Measurements from ENCODE around the gene OXER1.

Gene OXER1

GRCh38 chr2:42799881-42800280 is 35.9 kb upstream of the OXER1 start:
- no peak overlapping the region for H3K4me3 ChIP-seq (ENCODE audit: low read depth, low read length)
- peaks cover 3% of the 10 kb centered on the region for H3K4me1 ChIP-seq
- H3K36me3 ChIP-seq (ENCODE audit: control insufficient read depth, insufficient read depth, low read length): no peaks in the 10 kb centered on the region
- no peaks in the 10 kb centered on the region for H3K27me3 ChIP-seq (ENCODE audit: control insufficient read depth, insufficient read depth, low read length)
- no peak overlapping the region for H3K27ac ChIP-seq
- H3K9ac ChIP-seq: no peak overlapping the region
- no peaks in the 10 kb centered on the region for H3K79me2 ChIP-seq
- H3K4me2 ChIP-seq (ENCODE audit: low read length): no peak overlapping the region
- no peaks in the 10 kb centered on the region for H3K9me3 ChIP-seq (ENCODE audit: control insufficient read depth, low read length)
- no peak for TF ChIP-seq CTCF (IDR thresholded peaks at IDR 0.05)
- H2AFZ ChIP-seq: no peak overlapping the region

GRCh38 chr2:42797281-42797680 is 33.3 kb upstream of the OXER1 start:
- no peak overlapping the region for H3K4me3 ChIP-seq (ENCODE audit: low read depth, low read length)
- H3K79me2 ChIP-seq: no peaks in the 10 kb centered on the region
- H3K9me3 ChIP-seq (ENCODE audit: control insufficient read depth, low read length): no peaks in the 10 kb centered on the region
- no peaks in the 10 kb centered on the region for H3K27me3 ChIP-seq (ENCODE audit: control insufficient read depth, insufficient read depth, low read length)
- peaks cover 3% of the 10 kb centered on the region for H3K4me1 ChIP-seq
- H3K27ac ChIP-seq: no peak overlapping the region
- no peak overlapping the region for H3K4me2 ChIP-seq (ENCODE audit: low read length)
- no peak for TF ChIP-seq CTCF (IDR thresholded peaks at IDR 0.05)
- H3K36me3 ChIP-seq (ENCODE audit: control insufficient read depth, insufficient read depth, low read length): no peaks in the 10 kb centered on the region
- no peak overlapping the region for H2AFZ ChIP-seq
- H3K9ac ChIP-seq: no peak overlapping the region

DNA sequence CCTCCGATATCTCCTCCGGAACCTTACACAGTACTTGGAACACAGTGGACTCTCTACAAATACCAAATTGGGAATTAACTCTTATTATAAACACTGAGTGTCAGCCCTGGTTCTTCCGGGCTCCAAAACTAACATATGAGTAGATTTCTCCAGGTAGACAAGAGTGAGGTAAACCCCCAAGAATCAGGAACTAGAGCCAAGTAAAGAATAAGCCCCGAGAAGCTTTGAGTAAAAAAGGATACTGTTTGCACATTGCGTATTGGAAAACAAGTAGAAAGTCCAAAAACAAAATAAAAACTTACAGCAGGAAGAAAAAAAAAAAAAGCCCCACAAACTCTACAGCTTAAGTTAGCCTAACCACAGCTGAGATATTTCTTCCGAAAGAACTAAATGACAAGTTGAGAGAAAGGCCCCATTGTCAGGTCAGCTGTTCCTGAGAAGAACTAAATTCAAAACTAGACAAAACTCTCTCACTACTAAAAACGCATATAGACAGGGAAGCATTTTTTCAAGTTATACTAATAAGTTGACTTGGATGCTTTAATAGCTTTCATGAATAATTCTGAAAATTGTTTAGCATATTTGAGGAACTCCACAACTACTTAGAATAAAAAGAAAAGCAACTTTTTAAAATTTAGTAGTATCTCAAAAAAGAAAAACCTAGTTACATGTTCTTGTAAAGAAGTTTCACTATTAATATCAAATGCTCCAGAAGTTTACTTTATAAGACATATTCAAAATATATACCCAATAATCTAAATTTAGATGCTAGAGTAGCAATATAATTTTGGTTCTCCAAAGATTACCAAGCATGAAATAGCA is 32.7 kb upstream of the OXER1 start:
- TF ChIP-seq CTCF (IDR thresholded peaks at IDR 0.05): no peak
- Histone ChIP-seq H3K36me3 (ENCODE audit: control insufficient read depth, insufficient read depth, low read length) (no peaks in the 10 kb centered on the region), H3K9ac (no peak overlapping the region), H2AFZ (no peak overlapping the region), H3K4me1 (peaks cover 3% of the 10 kb centered on the region), H3K27ac (no peak overlapping the region), H3K79me2 (no peaks in the 10 kb centered on the region), H3K4me3 (ENCODE audit: low read depth, low read length) (no peak overlapping the region), H3K9me3 (ENCODE audit: control insufficient read depth, low read length) (no peaks in the 10 kb centered on the region), H3K27me3 (ENCODE audit: control insufficient read depth, insufficient read depth, low read length) (no peaks in the 10 kb centered on the region), H3K4me2 (ENCODE audit: low read length) (no peak overlapping the region)

GRCh38 chr2:42795841-42796301 is 31.9 kb upstream of the OXER1 start:
- Histone ChIP-seq H3K36me3 (ENCODE audit: control insufficient read depth, insufficient read depth, low read length) (no peaks in the 10 kb centered on the region), H3K4me2 (ENCODE audit: low read length) (no peak overlapping the region), H3K27ac (no peak overlapping the region), H3K9me3 (ENCODE audit: control insufficient read depth, low read length) (no peaks in the 10 kb centered on the region), H2AFZ (no peak overlapping the region), H3K4me3 (ENCODE audit: low read depth, low read length) (no peak overlapping the region), H3K79me2 (no peaks in the 10 kb centered on the region), H3K27me3 (ENCODE audit: control insufficient read depth, insufficient read depth, low read length) (no peaks in the 10 kb centered on the region), H3K4me1 (no peaks in the 10 kb centered on the region), H3K9ac (no peak overlapping the region)
- no peak for TF ChIP-seq CTCF (IDR thresholded peaks at IDR 0.05)

DNA sequence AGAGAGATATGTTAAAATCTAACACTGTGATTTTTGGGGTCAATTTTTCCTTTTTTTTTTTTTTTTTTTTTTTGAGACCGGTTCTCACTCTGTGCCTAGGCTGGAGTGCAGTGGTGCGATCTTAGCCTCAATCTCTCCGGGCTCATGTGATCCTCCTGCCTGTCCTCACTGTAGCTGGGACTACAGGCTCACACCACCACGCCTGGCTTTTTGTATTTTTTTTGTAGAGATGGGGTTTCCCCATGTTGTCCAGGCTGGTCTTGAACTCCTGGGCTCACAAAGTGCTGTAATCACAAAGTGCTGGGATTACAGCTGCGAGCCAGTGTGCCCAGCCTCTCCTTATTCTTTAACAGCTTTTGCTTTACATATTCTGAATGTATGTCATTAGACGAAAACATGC is 31.3 kb upstream of the OXER1 start:
- no peak overlapping the region for H3K27ac ChIP-seq
- no peaks in the 10 kb centered on the region for H3K36me3 ChIP-seq (ENCODE audit: control insufficient read depth, insufficient read depth, low read length)
- no peaks in the 10 kb centered on the region for H3K27me3 ChIP-seq (ENCODE audit: control insufficient read depth, insufficient read depth, low read length)
- H3K4me2 ChIP-seq (ENCODE audit: low read length): no peak overlapping the region
- no peaks in the 10 kb centered on the region for H3K9me3 ChIP-seq (ENCODE audit: control insufficient read depth, low read length)
- TF ChIP-seq CTCF (IDR thresholded peaks at IDR 0.05): no peak
- no peaks in the 10 kb centered on the region for H3K4me1 ChIP-seq
- H2AFZ ChIP-seq: no peak overlapping the region
- H3K9ac ChIP-seq: no peak overlapping the region
- no peaks in the 10 kb centered on the region for H3K79me2 ChIP-seq
- H3K4me3 ChIP-seq (ENCODE audit: low read depth, low read length): no peak overlapping the region
